RWPE2 (cell line): Measurements from ENCODE around the gene VIPR1.
A peak's percentile ranks its signal among the peaks of the same experiment; 100 is the strongest.

Experiments
- ATAC-seq: fragments of 200-7000 bp; cut with Tn5 transposase; 3 replicates; pipeline ENCODE4 v1.9.1; 2021; ENCODE audit warnings: low read depth
- DNase-seq: peaks from one replicate; pipeline ENCODE4 v3.0.0-alpha.2; 2020; ENCODE audit warnings: low spot score
- H3K27ac ChIP-seq: fragments of 450-650 bp; 2 replicates; pipeline ENCODE4 v1.5.1; 2017; ENCODE audit warnings: mild to moderate bottlenecking; ENCODE audit not compliant: poor library complexity, severe bottlenecking
- H3K27me3 ChIP-seq: fragments of 250-450 bp; sonication (Bioruptor Pico); 2 replicates; pipeline ENCODE4 v1.5.1; 2021; ENCODE audit warnings: mild to moderate bottlenecking, moderate library complexity; ENCODE audit not compliant: insufficient read depth, poor library complexity, severe bottlenecking
- H3K36me3 ChIP-seq: fragments of 250-450 bp; sonication (Bioruptor Pico); 2 replicates; pipeline ENCODE4 v1.5.1; 2020; ENCODE audit warnings: low read depth, mild to moderate bottlenecking, moderate library complexity
- H3K4me1 ChIP-seq: fragments of 250-450 bp; sonication (Bioruptor Pico); 2 replicates; pipeline ENCODE4 v1.5.1; 2021; ENCODE audit warnings: mild to moderate bottlenecking, moderate library complexity; ENCODE audit not compliant: insufficient read depth, poor library complexity, severe bottlenecking
- H3K4me3 ChIP-seq: fragments of 250-450 bp; sonication (Bioruptor Pico); 2 replicates; pipeline ENCODE4 v1.5.1; 2021; ENCODE audit warnings: mild to moderate bottlenecking, moderate library complexity; ENCODE audit not compliant: severe bottlenecking
- H3K9me3 ChIP-seq: fragments of 250-450 bp; sonication (Bioruptor Pico); 2 replicates; pipeline ENCODE4 v1.5.1; 2021; ENCODE audit warnings: mild to moderate bottlenecking, moderate library complexity; ENCODE audit not compliant: severe bottlenecking
- TF ChIP-seq, protein P1 (sequence below): fragments of 450-650 bp; IDR thresholded peaks from one replicate; pipeline ENCODE4 v1.5.1; 2017; ENCODE audit warnings: mild to moderate bottlenecking, moderate library complexity; ENCODE audit not compliant: poor library complexity, severe bottlenecking

Gene VIPR1

GRCh38 chr3:42539871-42540714 lies 37.6 kb downstream of the VIPR1 start:
- H3K4me1 ChIP-seq, result no peaks in the 10 kb centered on the region
- no peaks in the 10 kb centered on the region for H3K36me3 ChIP-seq
- no peaks in the 10 kb centered on the region for H3K27me3 ChIP-seq
- TF ChIP-seq, protein P1, sequence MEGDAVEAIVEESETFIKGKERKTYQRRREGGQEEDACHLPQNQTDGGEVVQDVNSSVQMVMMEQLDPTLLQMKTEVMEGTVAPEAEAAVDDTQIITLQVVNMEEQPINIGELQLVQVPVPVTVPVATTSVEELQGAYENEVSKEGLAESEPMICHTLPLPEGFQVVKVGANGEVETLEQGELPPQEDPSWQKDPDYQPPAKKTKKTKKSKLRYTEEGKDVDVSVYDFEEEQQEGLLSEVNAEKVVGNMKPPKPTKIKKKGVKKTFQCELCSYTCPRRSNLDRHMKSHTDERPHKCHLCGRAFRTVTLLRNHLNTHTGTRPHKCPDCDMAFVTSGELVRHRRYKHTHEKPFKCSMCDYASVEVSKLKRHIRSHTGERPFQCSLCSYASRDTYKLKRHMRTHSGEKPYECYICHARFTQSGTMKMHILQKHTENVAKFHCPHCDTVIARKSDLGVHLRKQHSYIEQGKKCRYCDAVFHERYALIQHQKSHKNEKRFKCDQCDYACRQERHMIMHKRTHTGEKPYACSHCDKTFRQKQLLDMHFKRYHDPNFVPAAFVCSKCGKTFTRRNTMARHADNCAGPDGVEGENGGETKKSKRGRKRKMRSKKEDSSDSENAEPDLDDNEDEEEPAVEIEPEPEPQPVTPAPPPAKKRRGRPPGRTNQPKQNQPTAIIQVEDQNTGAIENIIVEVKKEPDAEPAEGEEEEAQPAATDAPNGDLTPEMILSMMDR, result peak; percentile 73
- H3K4me3 ChIP-seq, result no peak overlapping the region
- DNase-seq, result no peak
- no peaks in the 10 kb centered on the region for H3K9me3 ChIP-seq
- no peak overlapping the region for H3K27ac ChIP-seq
- peak; percentile 56; the same call in 2 of the 3 replicates for ATAC-seq

- TF ChIP-seq, protein P1, result no peak
- Histone ChIP-seq H3K4me3 (no peak overlapping the region), H3K36me3 (no peaks in the 10 kb centered on the region), H3K4me1 (no peaks in the 10 kb centered on the region), H3K27ac (no peak overlapping the region), H3K9me3 (no peaks in the 10 kb centered on the region), H3K27me3 (no peaks in the 10 kb centered on the region)
- no peak for ATAC-seq
- DNase-seq, result no peak
Observed at GRCh38 chr3:42541079-42541478, 38.6 kb downstream of the VIPR1 start.

- H3K27ac ChIP-seq, result no peak overlapping the region
- TF ChIP-seq, protein P1, result no peak
- no peaks in the 10 kb centered on the region for H3K27me3 ChIP-seq
- H3K4me1 ChIP-seq, result no peaks in the 10 kb centered on the region
- H3K4me3 ChIP-seq, result no peak overlapping the region
- peaks cover 7% of the 10 kb centered on the region; the same call in 1 of the 2 replicates for H3K36me3 ChIP-seq
- H3K9me3 ChIP-seq, result peaks cover 4% of the 10 kb centered on the region
- ATAC-seq (peak; percentile 38; the same call in 1 of the 3 replicates), DNase-seq (no peak)
Observed at GRCh38 chr3:42544492-42545283, 42.2 kb downstream of the VIPR1 start.

- H3K4me3 ChIP-seq, result no peak overlapping the region
- DNase-seq (no peak), ATAC-seq (no peak)
- no peaks in the 10 kb centered on the region for H3K4me1 ChIP-seq
- H3K9me3 ChIP-seq, result peaks cover 4% of the 10 kb centered on the region
- H3K27ac ChIP-seq, result no peak overlapping the region
- H3K36me3 ChIP-seq, result peaks cover 7% of the 10 kb centered on the region; the same call in 1 of the 2 replicates
- TF ChIP-seq, protein P1, result no peak
- H3K27me3 ChIP-seq, result no peaks in the 10 kb centered on the region
Observed at GRCh38 chr3:42545284-42545900, 42.9 kb downstream of the VIPR1 start.
